ENCODE measurements around the gene GSTA3.
"Not testable (repeated sequence)": the region's sequence is repeated elsewhere in the genome, so short reads cannot be mapped to it uniquely, and the experiment has no call there.

Gene GSTA3

DNA sequence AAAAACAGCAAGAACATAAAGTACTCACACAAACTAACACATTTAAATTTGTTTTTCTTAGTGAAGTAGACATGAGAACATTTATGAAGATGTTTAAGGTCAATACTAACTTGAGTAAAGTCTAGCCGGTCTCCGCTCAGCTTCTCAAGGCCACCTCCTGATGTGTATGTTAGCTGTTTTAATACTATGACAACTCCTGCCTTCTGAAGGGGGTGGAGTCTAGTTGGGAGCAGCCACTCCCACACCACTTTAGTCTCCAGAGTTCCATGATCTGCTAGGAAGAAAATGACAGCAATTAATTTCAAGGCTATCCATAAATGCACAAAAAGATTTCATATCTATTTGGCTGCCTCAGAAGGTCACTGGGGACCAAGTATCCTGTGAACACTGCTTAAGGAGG lies at the start of gene GSTA3:
Gene GSTA3 (minus strand): TSS at position 168 of the 400 bp plus-strand sequence. CDS start 3,864 bp downstream, outside the sequence.
- DNase-seq = no peak

DNA sequence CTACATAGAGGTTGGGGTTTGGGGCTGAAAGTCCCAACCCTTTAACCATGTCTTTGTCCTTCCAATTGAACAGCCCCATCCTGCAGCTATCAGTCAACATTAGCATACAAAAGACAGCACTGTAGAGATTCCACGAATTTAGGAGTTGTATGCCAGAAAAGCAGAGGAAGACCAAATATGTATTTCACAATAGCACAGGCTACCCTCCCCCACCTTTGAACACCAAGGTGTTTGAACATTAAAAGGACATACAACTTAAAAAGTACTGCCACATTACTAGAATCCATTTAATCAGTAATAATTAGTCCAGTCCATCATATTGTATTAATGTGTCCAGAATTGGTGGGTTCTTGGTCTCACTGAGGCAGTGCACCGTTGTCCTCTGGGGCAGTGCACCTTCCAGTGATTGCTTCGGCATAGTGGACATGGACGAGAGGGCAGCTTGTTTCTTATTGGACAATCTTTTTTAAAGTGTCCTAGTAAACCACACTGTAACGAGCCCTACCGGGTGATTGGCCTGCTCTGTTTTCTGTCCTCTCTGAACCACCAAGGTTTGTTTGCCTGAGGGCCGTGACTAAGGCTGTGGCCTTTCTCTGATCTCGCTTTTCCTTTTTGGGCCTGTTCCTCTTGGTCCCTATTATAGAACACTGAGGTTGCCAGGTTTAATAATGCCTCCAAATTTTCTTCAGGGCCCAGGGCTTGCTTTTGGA lies 49.2 kb upstream of the GSTA3 start:
- no peak for DNase-seq

- no peak for DNase-seq
Observed at GRCh38 chr6:52955871-52956270, 46.4 kb upstream of the GSTA3 start.

DNA sequence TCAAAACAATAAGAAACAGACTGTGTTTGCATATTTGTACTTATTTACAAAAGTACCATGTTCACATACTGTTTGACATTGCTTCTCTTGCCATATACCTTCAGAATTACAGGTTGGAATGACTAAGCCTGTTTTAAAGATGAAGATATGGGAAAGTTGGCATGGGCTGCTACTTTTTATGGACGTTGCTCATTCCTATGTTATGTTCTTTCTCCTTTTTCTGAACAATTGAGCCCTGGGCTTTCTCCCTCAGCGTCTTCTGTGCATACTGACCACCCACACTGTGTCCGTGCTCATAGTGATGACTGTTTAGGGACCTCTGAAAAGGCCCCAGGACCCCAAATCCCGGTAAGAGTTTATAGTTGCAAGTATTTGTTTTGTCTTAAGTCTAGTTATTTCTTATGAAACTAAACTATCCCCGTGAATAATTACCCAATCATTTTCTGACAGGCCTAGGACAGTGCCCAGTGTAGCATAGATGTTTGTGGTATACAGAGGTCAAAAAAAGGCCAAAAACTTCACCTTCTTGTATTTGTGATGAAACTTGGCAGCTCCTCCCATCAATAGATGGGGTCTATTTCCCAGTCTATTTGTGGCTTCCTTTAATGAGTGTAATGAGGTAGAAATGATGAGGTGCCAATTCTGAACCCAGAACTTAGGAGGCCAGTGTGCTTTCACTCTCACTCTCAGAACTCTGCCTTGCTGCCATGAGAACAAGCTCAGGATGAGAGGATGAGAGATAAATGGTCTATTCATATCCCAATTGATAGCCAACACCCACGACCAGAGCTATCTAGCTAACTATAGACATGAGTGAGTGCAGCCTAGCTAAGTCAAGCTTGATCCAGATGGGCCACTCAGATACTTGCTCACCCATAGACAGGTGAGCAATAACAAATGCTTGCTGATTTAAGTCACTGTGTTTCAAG lies 44.7 kb upstream of the GSTA3 start:
- DNase-seq = no peak

- no peak for DNase-seq
Observed at GRCh38 chr6:52946306-52946705, 36.8 kb upstream of the GSTA3 start.

- DNase-seq = not testable (repeated sequence)
Observed at GRCh38 chr6:52942821-52943220, 33.3 kb upstream of the GSTA3 start.

DNA sequence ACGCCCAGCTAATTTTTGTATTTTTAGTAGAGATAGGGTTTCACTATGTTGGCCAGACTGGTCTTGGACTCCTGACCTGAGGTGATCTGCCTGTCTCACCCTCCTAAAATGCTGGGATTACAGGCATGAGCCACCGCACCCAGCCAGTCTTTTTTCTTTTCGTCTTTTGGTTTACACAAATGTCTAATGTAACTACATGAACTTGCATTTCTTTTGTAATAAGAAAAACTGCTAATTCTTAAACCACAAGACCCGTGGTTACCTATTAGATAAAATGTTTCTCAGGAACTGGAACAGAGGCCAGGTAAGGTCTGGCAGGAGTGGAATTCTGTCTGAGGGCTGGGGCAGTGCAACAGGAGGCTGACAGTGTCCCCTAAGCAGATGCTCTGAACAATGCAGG lies 32.7 kb upstream of the GSTA3 start:
- no peak for DNase-seq

DNA sequence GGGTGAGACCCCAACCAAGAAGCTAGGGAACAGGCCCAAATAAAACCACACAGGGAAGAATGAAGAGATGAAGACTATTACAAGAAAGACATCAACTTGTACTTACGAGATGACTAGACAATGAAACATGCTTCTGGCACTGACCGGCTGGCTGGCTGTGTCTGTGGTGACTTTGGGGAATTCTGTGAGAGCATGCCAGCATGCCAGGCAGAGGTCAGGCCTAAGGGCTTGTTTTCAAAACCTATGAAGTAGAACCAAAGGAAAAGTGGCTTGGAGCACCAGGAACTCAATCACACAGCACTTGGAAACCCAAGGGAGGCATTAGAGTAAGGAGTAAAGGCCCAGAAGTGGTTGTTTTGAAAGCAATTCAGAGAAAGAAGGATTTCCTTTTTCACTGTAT lies 28.4 kb upstream of the GSTA3 start:
- no peak for DNase-seq

GRCh38 chr6:52933778-52934177 lies 24.3 kb upstream of the GSTA3 start:
- no peak for DNase-seq

GRCh38 chr6:52931351-52931750 lies 21.9 kb upstream of the GSTA3 start:
- no peak for DNase-seq

DNA sequence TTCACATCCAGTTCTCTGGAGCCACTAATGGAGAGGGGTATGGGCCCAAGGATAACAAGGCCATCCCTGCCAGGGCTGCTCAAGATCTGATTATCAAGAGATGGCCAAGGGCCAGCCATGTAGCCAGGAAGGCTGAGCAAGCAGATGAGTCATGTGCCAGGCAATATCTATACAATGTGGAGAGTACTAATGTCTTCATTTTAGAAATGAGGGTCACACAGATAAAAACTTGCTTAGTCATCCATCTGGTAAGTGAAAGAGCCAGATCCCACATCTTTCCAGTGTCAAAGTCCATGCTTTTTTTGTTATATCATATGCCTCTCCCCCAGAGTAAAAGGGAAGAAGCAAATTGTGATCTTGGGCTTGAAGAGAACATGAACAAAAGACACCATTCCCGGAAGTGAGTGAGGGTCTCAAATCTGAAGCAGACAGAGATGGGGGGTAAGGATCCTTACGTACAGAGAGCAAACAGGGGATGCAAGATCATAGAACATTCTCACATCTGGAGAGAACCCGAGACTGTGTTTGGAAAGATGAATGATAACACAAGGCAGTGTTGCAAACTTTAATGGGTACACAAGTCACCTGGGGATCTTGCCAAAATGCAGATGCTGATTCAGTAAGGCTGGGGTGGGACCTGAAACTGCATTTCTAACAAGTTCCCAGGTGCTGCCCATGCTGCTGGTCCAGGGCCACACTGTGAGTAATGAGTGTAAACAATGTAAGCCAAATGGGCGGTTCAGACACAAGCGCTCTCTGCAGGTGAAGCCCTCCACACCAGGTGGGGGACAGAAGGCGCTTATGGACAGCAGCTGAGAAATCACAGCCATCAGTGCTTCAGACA lies 20.0 kb upstream of the GSTA3 start:
- DNase-seq = no peak

DNA sequence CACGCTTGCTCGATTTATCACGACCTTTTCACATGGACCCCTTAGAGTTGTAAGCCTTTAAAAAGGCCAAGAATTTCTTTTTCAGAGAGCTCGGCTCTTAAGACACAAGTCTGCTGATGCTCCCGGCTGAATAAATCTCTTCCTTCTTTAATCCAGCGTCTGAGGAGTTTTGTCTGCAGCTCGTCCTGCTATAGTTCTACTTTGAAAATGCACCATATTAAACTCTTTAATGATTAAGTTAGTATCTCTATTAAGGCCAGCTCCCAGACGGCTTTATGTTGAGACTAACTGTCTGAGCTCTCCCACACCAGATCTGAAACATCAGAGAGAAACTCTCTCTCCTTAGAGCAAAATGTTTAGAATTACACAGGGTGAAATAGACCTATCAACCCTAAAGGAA lies 18.0 kb upstream of the GSTA3 start:
- no peak for DNase-seq

GRCh38 chr6:52925919-52926792 lies 16.7 kb upstream of the GSTA3 start:
- DNase-seq = no peak

GRCh38 chr6:52925042-52925441 lies 15.5 kb upstream of the GSTA3 start:
- DNase-seq = no peak

DNA sequence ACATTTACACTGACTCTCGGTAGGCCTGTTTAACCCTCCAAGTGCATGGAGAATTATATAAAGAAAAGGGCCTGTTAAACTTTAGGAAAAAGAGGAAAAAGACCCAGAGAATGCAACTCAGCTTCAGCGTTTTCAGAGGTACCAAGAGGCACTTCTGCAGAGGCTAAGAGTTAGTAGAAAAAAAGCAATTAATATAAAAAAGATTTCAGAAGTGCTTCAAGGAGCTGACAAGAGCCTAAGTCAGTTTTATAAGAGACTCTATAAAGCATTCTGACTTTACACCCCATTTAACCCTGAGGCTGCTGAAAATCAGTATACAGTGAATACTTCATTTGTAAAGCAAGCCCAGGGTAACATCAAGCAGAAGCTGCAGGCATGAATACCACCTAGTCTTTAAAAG lies 14.2 kb upstream of the GSTA3 start:
- DNase-seq = not testable (repeated sequence)

GRCh38 chr6:52922161-52922560 lies 12.7 kb upstream of the GSTA3 start:
- DNase-seq = no peak

DNA sequence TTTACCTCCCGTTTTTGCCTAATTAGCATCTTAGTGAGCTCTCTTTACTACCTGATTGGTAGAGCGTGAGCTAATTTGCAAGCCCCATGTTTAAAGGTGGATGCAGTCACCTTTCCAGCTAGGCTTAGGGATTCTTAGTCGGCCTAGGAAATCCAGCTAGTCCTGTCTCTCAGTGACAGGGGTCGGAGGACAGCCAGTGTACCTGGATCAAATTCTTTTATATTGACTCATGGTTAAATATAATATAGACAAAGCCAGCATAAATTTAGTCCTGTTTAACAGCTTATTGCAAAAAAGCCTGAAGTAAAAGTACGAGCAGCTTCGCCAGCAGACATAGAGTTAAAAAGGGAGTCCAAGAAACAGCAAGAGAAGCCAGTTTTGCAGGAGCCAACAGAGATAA lies 12.2 kb upstream of the GSTA3 start:
- no peak for DNase-seq

GRCh38 chr6:52919511-52919910 lies 10.0 kb upstream of the GSTA3 start:
- DNase-seq = not testable (repeated sequence)

GRCh38 chr6:52918771-52919170 lies 9.3 kb upstream of the GSTA3 start:
- not testable (repeated sequence) for DNase-seq

DNA sequence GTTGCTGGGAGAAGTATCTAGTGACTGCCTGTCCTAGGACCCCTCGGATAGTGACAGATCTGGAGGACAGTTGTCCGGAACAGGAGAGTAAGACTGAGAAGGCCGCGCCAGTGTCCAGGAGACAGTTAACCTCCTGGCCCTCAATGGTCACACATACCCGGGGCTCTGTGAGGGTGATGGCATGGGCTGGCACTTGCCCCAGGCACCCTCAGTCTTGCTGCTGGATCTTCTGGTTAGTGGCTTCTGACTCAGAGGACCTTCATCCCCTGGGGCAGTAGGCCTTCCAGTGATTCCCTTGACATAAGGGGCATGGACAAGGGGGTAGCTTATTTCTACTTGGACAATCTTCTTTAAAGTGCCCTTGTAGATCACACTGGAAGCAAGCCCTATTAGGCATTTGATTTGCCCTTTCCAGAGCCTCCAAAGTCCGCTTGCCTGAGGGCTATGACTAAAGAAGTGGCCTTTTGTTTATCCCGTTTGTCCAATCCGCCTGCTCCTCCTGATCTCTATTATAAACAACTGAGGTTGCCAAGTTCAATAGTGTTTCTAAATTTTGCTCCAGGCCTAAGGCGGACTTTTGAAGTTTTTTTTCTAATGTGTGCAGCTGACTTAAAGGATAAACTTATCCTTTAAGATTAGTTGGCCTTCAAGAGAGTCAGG lies 8.7 kb upstream of the GSTA3 start:
- DNase-seq = not testable (repeated sequence)

DNA sequence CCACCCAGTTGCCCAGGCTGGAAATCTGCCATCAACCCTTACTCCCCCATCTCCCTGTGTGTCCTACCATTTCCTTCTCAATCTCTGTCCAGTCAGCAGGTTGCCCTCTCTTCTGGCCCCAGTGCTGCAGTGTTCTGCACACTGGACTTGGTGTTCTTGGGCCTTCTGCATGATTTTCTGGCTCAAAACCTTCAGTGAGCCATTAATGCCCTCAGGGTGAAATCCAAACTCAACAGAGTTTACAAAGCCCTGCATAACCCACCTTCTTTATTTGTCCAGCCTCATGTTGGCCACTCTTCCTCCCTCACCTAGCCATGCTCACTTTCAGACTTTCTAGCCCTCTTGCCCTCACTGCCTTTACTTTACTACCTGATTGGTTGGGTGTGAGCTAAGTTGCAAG lies 5.0 kb upstream of the GSTA3 start:
- DNase-seq = no peak

- DNase-seq = no peak
Observed at GRCh38 chr6:52910091-52910490, 593 bp upstream of the GSTA3 start.

Data from AML-193 (cell line).